ENCODE measurements around the gene CDC42BPB.

GRCh38 chr14:102947321-102948103, 109.8 kb downstream of the CDC42BPB start:
- TF ChIP-seq POLR2A (IDR thresholded peaks at IDR 0.05): no peak
- no peak for TF ChIP-seq CTCF (IDR thresholded peaks at IDR 0.05)
